Stomach (tissue), 4 donors: ENCODE measurements around the gene XPC.

Experiments
- CTCF ChIP-seq, 7 experiments: fragments of 450-650 bp in 4 of 7; fragments of 200-600 bp in 3 of 7; sonication (generic) in 3 of 7; IDR thresholded peaks; one replicate each; pipeline ENCODE4 v1.5.1; 2016 to 2019; ENCODE audit warnings: antibody characterized with exemption in 7 of 7, control low read depth in 2 of 7, mild to moderate bottlenecking in 1 of 7
- EP300 ChIP-seq: sonication (generic); formaldehyde crosslinking; IDR thresholded peaks from one replicate; pipeline ENCODE4 v1.6.1; 2017; ENCODE audit warnings: antibody characterized with exemption
- POLR2A ChIP-seq, 4 donors: fragments of 450-650 bp; IDR thresholded peaks; one replicate each; pipeline ENCODE4 v1.6.1; 2016; ENCODE audit warnings: antibody characterized with exemption in 4 of 4, control low read depth in 2 of 4, mild to moderate bottlenecking in 1 of 4, moderate library complexity in 1 of 4
- POLR2AphosphoS5 ChIP-seq, 3 donors: sonication (generic); formaldehyde crosslinking; IDR thresholded peaks; one replicate each; pipeline ENCODE4 v1.6.1; 2016; ENCODE audit warnings: antibody characterized with exemption in 3 of 3

- no peak for TF ChIP-seq CTCF (IDR thresholded peaks at IDR 0.05)
- no peak for TF ChIP-seq EP300
- TF ChIP-seq POLR2A (IDR thresholded peaks at IDR 0.05): no peak
- TF ChIP-seq POLR2AphosphoS5 (IDR thresholded peaks at IDR 0.05): no peak
These were observed 39.3 kb downstream of the XPC start for GRCh38 chr3:14138878-14139655.
